DND-41 (cell line): Measurements from ENCODE around the gene WNT9A.
"Not testable (repeated sequence)": the region's sequence is repeated elsewhere in the genome, so short reads cannot be mapped to it uniquely, and the experiment has no call there.

ENCODE experiments used
- ATAC-seq: fragments of 200-7000 bp; cut with Tn5 transposase; 3 replicates; pipeline ENCODE4 v1.9.1; 2021; ENCODE audit warnings: low read depth; ENCODE audit not compliant: insufficient read depth
- DNase-seq: peaks from one replicate; pipeline ENCODE4 v3.0.0-alpha.2; 2020
- H2AFZ ChIP-seq: 2 replicates; pipeline ENCODE4 v1.6.0; 2012; ENCODE audit warnings: low read depth, low read length
- H3K27ac ChIP-seq: 2 replicates; pipeline ENCODE4 v1.5.1; 2012; ENCODE audit warnings: low read length, inconsistent platforms
- H3K27me3 ChIP-seq: fragments of 200-600 bp; sonication (generic); 2 replicates; pipeline ENCODE4 v1.6.0; 2012; ENCODE audit warnings: low read length, mild to moderate bottlenecking, inconsistent platforms; ENCODE audit not compliant: insufficient read depth, poor library complexity
- H3K36me3 ChIP-seq: 2 replicates; pipeline ENCODE4 v1.5.1; 2012; ENCODE audit warnings: low read length, inconsistent platforms; ENCODE audit not compliant: insufficient read depth
- H3K4me1 ChIP-seq: 2 replicates; pipeline ENCODE4 v1.5.1; 2012; ENCODE audit warnings: mild to moderate bottlenecking, low read length; ENCODE audit not compliant: insufficient read depth
- H3K4me2 ChIP-seq: 2 replicates; pipeline ENCODE4 v1.6.0; 2012; ENCODE audit warnings: mild to moderate bottlenecking, moderate library complexity, low read length, inconsistent platforms; ENCODE audit not compliant: insufficient read depth
- H3K4me3 ChIP-seq, 2 experiments: fragments of 200-600 bp in 1 of 2; shearing (Covaris generic) in 1 of 2; 2 replicates each; pipeline ENCODE4 v1.5.1; 2012 to 2016; ENCODE audit warnings: inconsistent platforms in 2 of 2, low read length in 2 of 2, mild to moderate bottlenecking in 2 of 2, low read depth in 1 of 2, moderate library complexity in 1 of 2
- H3K79me2 ChIP-seq: 2 replicates; pipeline ENCODE4 v1.6.0; 2012; ENCODE audit warnings: low read length, inconsistent platforms; ENCODE audit not compliant: insufficient read depth
- H3K9ac ChIP-seq: 2 replicates; pipeline ENCODE4 v1.6.0; 2012; ENCODE audit warnings: low read depth, mild to moderate bottlenecking, inconsistent platforms, low read length, moderate library complexity
- H3K9me3 ChIP-seq: 2 replicates; pipeline ENCODE4 v1.5.1; 2012; ENCODE audit warnings: low read length, moderate library complexity, mild to moderate bottlenecking, inconsistent platforms; ENCODE audit not compliant: insufficient read depth, severe bottlenecking
- H4K20me1 ChIP-seq: 2 replicates; pipeline ENCODE4 v1.6.0; 2012; ENCODE audit warnings: low read length; ENCODE audit not compliant: insufficient read depth
- CTCF ChIP-seq: IDR thresholded peaks from 2 replicates; pipeline ENCODE4 v1.5.1; 2012; ENCODE audit warnings: borderline replicate concordance, low read length, moderate library complexity, mild to moderate bottlenecking; ENCODE audit not compliant: poor library complexity, severe bottlenecking; ENCODE audit errors: extremely low read depth
- EZH2 ChIP-seq: IDR thresholded peaks from 3 replicates; pipeline ENCODE4 v1.6.1; 2012; ENCODE audit warnings: borderline replicate concordance, low read depth, mild to moderate bottlenecking, moderate library complexity, low read length, inconsistent platforms; ENCODE audit not compliant: severe bottlenecking

The WNT9A gene

GRCh38 chr1:227883073-227883520 is 64.6 kb downstream of the WNT9A start:
- Histone ChIP-seq H3K4me1 (no peaks in the 10 kb centered on the region), H3K4me2 (no peak overlapping the region), H3K9ac (no peak overlapping the region), H3K79me2 (no peaks in the 10 kb centered on the region), H3K27ac (no peak overlapping the region), H4K20me1 (no peaks in the 10 kb centered on the region), H3K4me3 (no peak overlapping the region), H2AFZ (no peak overlapping the region), H3K27me3 (no peaks in the 10 kb centered on the region), H3K9me3 (no peaks in the 10 kb centered on the region), H3K36me3 (no peaks in the 10 kb centered on the region)
- DNase-seq (peak; percentile 2), ATAC-seq (no peak)
- TF ChIP-seq EZH2 (no peak), CTCF (no peak)

- Histone ChIP-seq H3K27ac (no peak overlapping the region), H3K4me2 (no peak overlapping the region), H3K27me3 (no peaks in the 10 kb centered on the region), H3K4me1 (no peaks in the 10 kb centered on the region), H2AFZ (no peak overlapping the region), H3K9ac (no peak overlapping the region), H4K20me1 (no peaks in the 10 kb centered on the region), H3K4me3 (no peak overlapping the region), H3K9me3 (no peaks in the 10 kb centered on the region), H3K36me3 (no peaks in the 10 kb centered on the region), H3K79me2 (no peaks in the 10 kb centered on the region)
- ATAC-seq (no peak), DNase-seq (no peak)
- TF ChIP-seq CTCF (no peak), EZH2 (no peak)
These were observed 67.3 kb downstream of the WNT9A start for GRCh38 chr1:227880342-227880924.

DNA sequence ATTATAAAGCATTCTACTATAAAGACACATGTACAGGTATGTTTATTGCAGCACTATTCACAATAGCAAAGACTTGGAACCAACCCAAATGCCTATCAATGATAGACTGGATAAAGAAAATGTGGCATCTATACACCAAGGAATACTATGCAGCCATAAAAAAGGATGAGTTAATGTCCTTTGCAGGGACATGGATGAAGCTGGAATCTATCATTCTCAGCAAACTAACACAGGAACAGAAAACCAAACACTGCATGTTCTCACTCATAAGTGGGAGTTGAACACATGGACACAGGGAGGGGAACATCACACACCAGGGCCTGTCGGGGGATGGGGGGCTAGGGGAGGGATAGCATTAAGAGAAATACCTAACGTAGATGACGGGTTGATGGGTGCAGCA is 69.9 kb downstream of the WNT9A start:
- H3K9ac ChIP-seq, H3K4me1 ChIP-seq, H4K20me1 ChIP-seq, H3K4me2 ChIP-seq, H3K9me3 ChIP-seq, H3K27ac ChIP-seq, H3K27me3 ChIP-seq, H3K79me2 ChIP-seq, H3K4me3 ChIP-seq, DNase-seq, ATAC-seq, H2AFZ ChIP-seq, H3K36me3 ChIP-seq: not testable (repeated sequence)

- not testable (repeated sequence) for H3K9me3 ChIP-seq, H3K9ac ChIP-seq, H4K20me1 ChIP-seq, H3K4me3 ChIP-seq, H3K4me2 ChIP-seq, H3K36me3 ChIP-seq, H2AFZ ChIP-seq, ATAC-seq, H3K79me2 ChIP-seq, H3K27me3 ChIP-seq, DNase-seq
- H3K4me1 ChIP-seq: peaks cover 34% of the 10 kb centered on the region
- peak overlapping the region; percentile 73; the same call in 1 of the 2 replicates for H3K27ac ChIP-seq
These were observed 75.8 kb downstream of the WNT9A start for GRCh38 chr1:227871892-227872291.
